T-helper 2 cell treated with Interferon-gamma antibody and Interleukin-4, amounts not matched to agents 5 μg/mL and 100 μg/mL, for 36 hours (primary cell): Measurements from ENCODE around the gene AADACL4.
"Not testable (repeated sequence)": the region's sequence is repeated elsewhere in the genome, so short reads cannot be mapped to it uniquely, and the experiment has no call there.

Experiments used
- DNase-seq: peaks from one replicate; pipeline ENCODE4 v3.0.0; 2021; ENCODE audit warnings: low spot score
- H3K27ac Mint-ChIP-seq: one replicate; pipeline ENCODE4 v1.8.0; 2021; ENCODE audit warnings: mild to moderate bottlenecking, mixed read lengths
- H3K27me3 Mint-ChIP-seq: one replicate; pipeline ENCODE4 v1.8.0; 2021; ENCODE audit warnings: low read depth, mixed read lengths
- H3K36me3 Mint-ChIP-seq: one replicate; pipeline ENCODE4 v1.8.0; 2021; ENCODE audit warnings: low read depth, mixed read lengths
- H3K4me1 Mint-ChIP-seq: one replicate; pipeline ENCODE4 v1.8.0; 2021; ENCODE audit warnings: low read depth, mixed read lengths
- H3K4me3 Mint-ChIP-seq: one replicate; pipeline ENCODE4 v1.8.0; 2022; ENCODE audit warnings: mild to moderate bottlenecking, moderate library complexity, mixed read lengths
- H3K9me3 Mint-ChIP-seq: one replicate; pipeline ENCODE4 v1.8.0; 2021; ENCODE audit warnings: mixed read lengths

Gene AADACL4

GRCh38 chr1:12629985-12630760, 13.7 kb upstream of the AADACL4 start:
- Mint-ChIP-seq H3K4me3 (no peak overlapping the region), H3K27me3 (peaks cover 13% of the 10 kb centered on the region)

GRCh38 chr1:12630946-12631530, 12.8 kb upstream of the AADACL4 start:
- Mint-ChIP-seq H3K27me3 (peaks cover 13% of the 10 kb centered on the region), H3K27ac (no peak overlapping the region), H3K4me3 (no peak overlapping the region), H3K36me3 (no peaks in the 10 kb centered on the region), H3K9me3 (no peaks in the 10 kb centered on the region), H3K4me1 (peaks cover 14% of the 10 kb centered on the region)
- no peak for DNase-seq

More at GRCh38 chr1:12629985-12630760, 13.7 kb upstream of the AADACL4 start:
- Mint-ChIP-seq H3K36me3 (no peaks in the 10 kb centered on the region), H3K9me3 (no peaks in the 10 kb centered on the region), H3K4me1 (peaks cover 14% of the 10 kb centered on the region), H3K27ac (no peak overlapping the region)
- no peak for DNase-seq

GRCh38 chr1:12631571-12631970, 12.3 kb upstream of the AADACL4 start:
- H3K27me3 Mint-ChIP-seq = peaks cover 13% of the 10 kb centered on the region
- no peaks in the 10 kb centered on the region for H3K36me3 Mint-ChIP-seq
- H3K9me3 Mint-ChIP-seq = no peaks in the 10 kb centered on the region
- no peak overlapping the region for H3K27ac Mint-ChIP-seq
- H3K4me3 Mint-ChIP-seq = no peak overlapping the region
- H3K4me1 Mint-ChIP-seq = peaks cover 14% of the 10 kb centered on the region
- DNase-seq = no peak

GRCh38 chr1:12634156-12634555, 9.7 kb upstream of the AADACL4 start:
- peak overlapping the region; percentile 18 for H3K4me3 Mint-ChIP-seq
- peaks cover 7% of the 10 kb centered on the region for H3K4me1 Mint-ChIP-seq
- H3K9me3 Mint-ChIP-seq = peaks cover 5% of the 10 kb centered on the region
- peaks cover 7% of the 10 kb centered on the region for H3K27me3 Mint-ChIP-seq
- no peak overlapping the region for H3K27ac Mint-ChIP-seq
- no peaks in the 10 kb centered on the region for H3K36me3 Mint-ChIP-seq
- DNase-seq = no peak

GRCh38 chr1:12634696-12635202, 9.1 kb upstream of the AADACL4 start:
- no peak overlapping the region for H3K4me3 Mint-ChIP-seq
- H3K4me1 Mint-ChIP-seq = peaks cover 7% of the 10 kb centered on the region
- peaks cover 4% of the 10 kb centered on the region for H3K27me3 Mint-ChIP-seq
- H3K9me3 Mint-ChIP-seq = peaks cover 11% of the 10 kb centered on the region
- no peak for DNase-seq
- H3K36me3 Mint-ChIP-seq = no peaks in the 10 kb centered on the region
- no peak overlapping the region for H3K27ac Mint-ChIP-seq

GRCh38 chr1:12636098-12636950, 7.6 kb upstream of the AADACL4 start:
- H3K27ac Mint-ChIP-seq = no peak overlapping the region
- H3K9me3 Mint-ChIP-seq = peaks cover 27% of the 10 kb centered on the region
- H3K36me3 Mint-ChIP-seq = peaks cover 4% of the 10 kb centered on the region
- no peak overlapping the region for H3K4me3 Mint-ChIP-seq
- H3K27me3 Mint-ChIP-seq = peaks cover 4% of the 10 kb centered on the region
- no peak for DNase-seq
- peaks cover 7% of the 10 kb centered on the region for H3K4me1 Mint-ChIP-seq

- no peak overlapping the region for H3K4me3 Mint-ChIP-seq
- DNase-seq = no peak
- peaks cover 2% of the 10 kb centered on the region for H3K27me3 Mint-ChIP-seq
- H3K4me1 Mint-ChIP-seq = peaks cover 7% of the 10 kb centered on the region
- H3K9me3 Mint-ChIP-seq = peaks cover 34% of the 10 kb centered on the region
- no peak overlapping the region for H3K27ac Mint-ChIP-seq
- peaks cover 4% of the 10 kb centered on the region for H3K36me3 Mint-ChIP-seq
Measured at GRCh38 chr1:12637693-12638092, 6.2 kb upstream of the AADACL4 start.

GRCh38 chr1:12640237-12640957, 3.5 kb upstream of the AADACL4 start:
- Mint-ChIP-seq H3K27ac (no peak overlapping the region), H3K27me3 (peaks cover 6% of the 10 kb centered on the region), H3K4me3 (no peak overlapping the region), H3K36me3 (peaks cover 4% of the 10 kb centered on the region), H3K9me3 (peaks cover 34% of the 10 kb centered on the region), H3K4me1 (no peaks in the 10 kb centered on the region)
- DNase-seq = no peak

- Mint-ChIP-seq H3K4me3 (no peak overlapping the region), H3K36me3 (peaks cover 4% of the 10 kb centered on the region), H3K27me3 (peaks cover 6% of the 10 kb centered on the region), H3K9me3 (peaks cover 34% of the 10 kb centered on the region), H3K4me1 (no peaks in the 10 kb centered on the region), H3K27ac (no peak overlapping the region)
- no peak for DNase-seq
Measured at GRCh38 chr1:12640958-12641272, 3.0 kb upstream of the AADACL4 start.

GRCh38 chr1:12643079-12643478, 806 bp upstream of the AADACL4 start:
- no peak overlapping the region for H3K4me3 Mint-ChIP-seq
- no peak overlapping the region for H3K27ac Mint-ChIP-seq

GRCh38 chr1:12644237-12644636, 352 bp downstream of the AADACL4 start:
- H3K27ac Mint-ChIP-seq = no peak overlapping the region
- H3K4me1 Mint-ChIP-seq = no peaks in the 10 kb centered on the region
- H3K9me3 Mint-ChIP-seq = peaks cover 28% of the 10 kb centered on the region
- H3K4me3 Mint-ChIP-seq = no peak overlapping the region
- H3K27me3 Mint-ChIP-seq = peaks cover 20% of the 10 kb centered on the region
- DNase-seq = no peak
- peaks cover 4% of the 10 kb centered on the region for H3K36me3 Mint-ChIP-seq

More at GRCh38 chr1:12643079-12643478, 806 bp upstream of the AADACL4 start:
- no peak for DNase-seq
- H3K27me3 Mint-ChIP-seq = peaks cover 13% of the 10 kb centered on the region
- peaks cover 34% of the 10 kb centered on the region for H3K9me3 Mint-ChIP-seq
- H3K4me1 Mint-ChIP-seq = no peaks in the 10 kb centered on the region
- peaks cover 4% of the 10 kb centered on the region for H3K36me3 Mint-ChIP-seq

GRCh38 chr1:12644829-12645228, 944 bp downstream of the AADACL4 start:
- Mint-ChIP-seq H3K27me3 (peaks cover 21% of the 10 kb centered on the region), H3K4me3 (no peak overlapping the region), H3K4me1 (no peaks in the 10 kb centered on the region), H3K9me3 (peaks cover 22% of the 10 kb centered on the region), H3K27ac (no peak overlapping the region), H3K36me3 (peaks cover 4% of the 10 kb centered on the region)
- no peak for DNase-seq

GRCh38 chr1:12645401-12645800, 1.5 kb downstream of the AADACL4 start:
- Mint-ChIP-seq H3K27me3 (peaks cover 25% of the 10 kb centered on the region), H3K9me3 (peaks cover 16% of the 10 kb centered on the region)
- H3K4me3 Mint-ChIP-seq, H3K4me1 Mint-ChIP-seq, H3K36me3 Mint-ChIP-seq, H3K27ac Mint-ChIP-seq, DNase-seq: not testable (repeated sequence)
